Mammary epithelial cell (primary cell): ENCODE results near the gene GTPBP1.

ENCODE experiments used
- EZH2 ChIP-seq: IDR thresholded peaks from 2 replicates; pipeline ENCODE4 v1.6.1; 2012; ENCODE audit warnings: low read length, inconsistent platforms, borderline replicate concordance
- TF ChIP-seq, protein P1 (sequence below), 2 donors: IDR thresholded peaks in 1 of 2; conservative IDR thresholded peaks in 1 of 2; 2 replicates each; pipeline ENCODE4 v1.5.1; 2011 to 2012; ENCODE audit warnings: inconsistent platforms in 2 of 2, low read length in 2 of 2, mild to moderate bottlenecking in 2 of 2, control low read depth in 1 of 2, low read depth in 1 of 2; ENCODE audit not compliant: insufficient read depth in 1 of 2; ENCODE audit errors: extremely low read depth in 1 of 2

DNA sequence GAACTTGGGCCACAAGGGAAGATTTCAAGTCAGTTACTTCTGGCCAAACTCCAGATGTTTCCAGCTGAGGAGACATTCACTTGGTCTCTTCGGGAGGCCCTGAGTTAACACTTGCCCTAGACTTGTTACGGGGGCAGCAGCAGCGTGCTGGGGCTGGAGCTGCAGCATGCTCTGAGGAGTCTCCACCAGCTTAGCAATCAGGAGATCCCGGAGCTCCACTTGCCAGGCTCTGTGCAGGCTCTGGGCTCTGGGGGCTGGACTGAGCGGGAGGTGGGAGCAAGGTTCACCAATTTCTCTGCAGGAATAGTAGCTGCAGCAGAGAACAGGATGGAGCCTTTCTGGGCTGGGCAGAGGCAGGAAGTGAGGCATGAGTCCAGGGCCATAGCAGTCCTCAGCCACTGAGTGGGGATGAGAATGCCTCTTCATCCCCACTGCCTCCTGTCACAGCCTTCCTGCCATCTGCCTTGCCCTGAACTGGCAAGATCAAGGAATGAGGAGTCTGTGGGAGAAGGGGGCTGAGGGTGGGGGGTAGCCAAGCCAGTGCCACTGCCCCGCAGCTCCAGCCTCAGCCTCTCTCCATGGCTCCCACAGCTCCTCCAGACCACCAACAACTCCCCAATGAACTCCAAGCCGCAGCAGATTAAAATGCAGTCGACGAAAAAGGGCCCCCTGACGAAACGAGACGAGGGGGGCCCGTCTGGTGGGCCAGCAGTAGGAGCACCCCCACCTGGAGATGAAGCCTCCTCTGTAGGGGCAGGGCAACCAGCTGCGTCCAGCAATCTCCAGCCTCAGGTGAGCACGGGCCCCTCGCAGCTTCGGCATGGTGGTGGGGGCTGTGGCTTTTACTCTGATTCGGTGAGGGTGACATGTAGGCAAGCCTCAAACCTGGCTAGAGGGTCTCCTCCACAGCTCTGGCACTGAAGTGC, 23.4 kb downstream of the GTPBP1 start:
- TF ChIP-seq, protein P1, sequence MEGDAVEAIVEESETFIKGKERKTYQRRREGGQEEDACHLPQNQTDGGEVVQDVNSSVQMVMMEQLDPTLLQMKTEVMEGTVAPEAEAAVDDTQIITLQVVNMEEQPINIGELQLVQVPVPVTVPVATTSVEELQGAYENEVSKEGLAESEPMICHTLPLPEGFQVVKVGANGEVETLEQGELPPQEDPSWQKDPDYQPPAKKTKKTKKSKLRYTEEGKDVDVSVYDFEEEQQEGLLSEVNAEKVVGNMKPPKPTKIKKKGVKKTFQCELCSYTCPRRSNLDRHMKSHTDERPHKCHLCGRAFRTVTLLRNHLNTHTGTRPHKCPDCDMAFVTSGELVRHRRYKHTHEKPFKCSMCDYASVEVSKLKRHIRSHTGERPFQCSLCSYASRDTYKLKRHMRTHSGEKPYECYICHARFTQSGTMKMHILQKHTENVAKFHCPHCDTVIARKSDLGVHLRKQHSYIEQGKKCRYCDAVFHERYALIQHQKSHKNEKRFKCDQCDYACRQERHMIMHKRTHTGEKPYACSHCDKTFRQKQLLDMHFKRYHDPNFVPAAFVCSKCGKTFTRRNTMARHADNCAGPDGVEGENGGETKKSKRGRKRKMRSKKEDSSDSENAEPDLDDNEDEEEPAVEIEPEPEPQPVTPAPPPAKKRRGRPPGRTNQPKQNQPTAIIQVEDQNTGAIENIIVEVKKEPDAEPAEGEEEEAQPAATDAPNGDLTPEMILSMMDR (conservative IDR thresholded peaks at IDR 0.05 in 1 of 2, IDR thresholded peaks at IDR 0.05 in 1 of 2; ENCODE audit: extremely low read depth in 1 of 2, insufficient read depth in 1 of 2, low read depth in 1 of 2, low read length in 2 of 2): no peak
- TF ChIP-seq EZH2: no peak
